ENCODE data around the gene SFR1.

DNA sequence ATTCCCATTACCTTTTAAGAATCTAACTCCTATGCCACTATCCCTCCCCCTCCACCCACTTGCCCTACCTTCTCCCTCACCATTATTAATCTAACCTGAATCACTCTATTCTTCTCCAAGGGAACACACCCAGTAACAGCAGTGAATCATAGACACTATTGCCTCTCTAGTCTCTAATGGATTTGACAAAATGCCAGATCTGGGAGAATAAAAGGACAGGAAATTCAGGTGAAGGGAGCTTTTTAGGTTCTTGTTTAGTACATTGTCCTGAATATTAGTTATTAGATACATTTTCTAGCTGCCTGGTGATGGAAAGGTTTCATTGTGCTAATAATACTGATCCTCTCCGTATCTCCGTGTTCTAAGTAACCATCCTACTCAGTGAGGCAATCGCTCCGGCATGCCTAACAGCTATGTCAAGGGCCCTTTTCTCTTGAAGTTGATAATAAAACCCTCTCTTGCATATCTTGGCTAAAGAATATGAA, 4.1 kb upstream of the SFR1 start:
- TF ChIP-seq, protein P1, sequence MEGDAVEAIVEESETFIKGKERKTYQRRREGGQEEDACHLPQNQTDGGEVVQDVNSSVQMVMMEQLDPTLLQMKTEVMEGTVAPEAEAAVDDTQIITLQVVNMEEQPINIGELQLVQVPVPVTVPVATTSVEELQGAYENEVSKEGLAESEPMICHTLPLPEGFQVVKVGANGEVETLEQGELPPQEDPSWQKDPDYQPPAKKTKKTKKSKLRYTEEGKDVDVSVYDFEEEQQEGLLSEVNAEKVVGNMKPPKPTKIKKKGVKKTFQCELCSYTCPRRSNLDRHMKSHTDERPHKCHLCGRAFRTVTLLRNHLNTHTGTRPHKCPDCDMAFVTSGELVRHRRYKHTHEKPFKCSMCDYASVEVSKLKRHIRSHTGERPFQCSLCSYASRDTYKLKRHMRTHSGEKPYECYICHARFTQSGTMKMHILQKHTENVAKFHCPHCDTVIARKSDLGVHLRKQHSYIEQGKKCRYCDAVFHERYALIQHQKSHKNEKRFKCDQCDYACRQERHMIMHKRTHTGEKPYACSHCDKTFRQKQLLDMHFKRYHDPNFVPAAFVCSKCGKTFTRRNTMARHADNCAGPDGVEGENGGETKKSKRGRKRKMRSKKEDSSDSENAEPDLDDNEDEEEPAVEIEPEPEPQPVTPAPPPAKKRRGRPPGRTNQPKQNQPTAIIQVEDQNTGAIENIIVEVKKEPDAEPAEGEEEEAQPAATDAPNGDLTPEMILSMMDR (conservative IDR thresholded peaks at IDR 0.05): no peak
- no peak for TF ChIP-seq EZH2 (IDR thresholded peaks at IDR 0.05; ENCODE audit: low read depth)

All from PC-9 (cell line).